GM12878 (cell line): ENCODE measurements around the gene TRIP6. TPM values are rescaled to one million over a fixed set of nuclear protein-coding genes. Genes with fewer than 3 reads are reported as not detected.

Experiments
- ATAC-seq: fragments of 200-7000 bp; cut with Tn5 transposase; 3 replicates; pipeline ENCODE4 v1.9.1; 2020; ENCODE audit warnings: mild to moderate bottlenecking, moderate library complexity
- BruUV-seq: library from RNA; stranded (reverse); fragments of 400-500 nt; replicated peaks from 2 replicates; lab custom pipeline; 2021; lab: Mats Ljungman, UMichigan
- CTCF ChIA-PET: fragments of 300-600 bp; sonication (Branson Sonifier 250); formaldehyde crosslinking; extraction: SDS; loops from one replicate; lab custom pipeline; 2021; ENCODE audit warnings: inconsistent platforms; lab: Yijun Ruan, JAX
- POLR2A ChIA-PET: fragments of 350-600 bp; formaldehyde crosslinking; extraction: SDS; loops from one replicate; lab custom pipeline; 2021; ENCODE audit warnings: inconsistent platforms; lab: Charles Lee
- RAD21 ChIA-PET: fragments of 300-600 bp; sonication (Branson Sonifier 250); formaldehyde crosslinking; loops from one replicate; lab custom pipeline; 2023; ENCODE audit warnings: antibody characterized with exemption; ENCODE audit not compliant: unreplicated experiment; lab: Charles Lee
- SMC1A ChIA-PET: fragments of 300-600 bp; sonication (Branson Sonifier 250); formaldehyde crosslinking; loops from one replicate; lab custom pipeline; 2023; ENCODE audit not compliant: unreplicated experiment, uncharacterized antibody; lab: Charles Lee
- DNase-seq: peaks from one replicate; pipeline ENCODE4 v3.0.0-alpha.2; 2011; ENCODE audit warnings: low read depth, low spot score
- FAIRE-seq: peaks from 3 replicates; lab custom pipeline; 2011; peaks lifted over from hg19 to GRCh38; lab: Jason Lieb, UNC
- H2AFZ ChIP-seq: 2 replicates; pipeline ENCODE4 v1.6.0; 2011; ENCODE audit warnings: low read depth, low read length, control low read depth; ENCODE audit not compliant: control insufficient read depth
- H3K27ac ChIP-seq: 2 replicates; pipeline ENCODE4 v1.5.1; 2011; ENCODE audit warnings: control low read depth; ENCODE audit not compliant: control insufficient read depth, insufficient read depth
- H3K27me3 ChIP-seq, 2 experiments: replicated peaks in 1 of 2; 2 replicates each; pipeline versions ENCODE4 v1.6.0 to v1.6.1; 2011; ENCODE audit warnings: low read length in 1 of 2; ENCODE audit not compliant: control insufficient read depth in 2 of 2, insufficient read depth in 2 of 2
- H3K36me3 ChIP-seq, 2 experiments: 2 replicates each; pipeline ENCODE4 v1.5.1; 2011; ENCODE audit warnings: low read length in 1 of 2; ENCODE audit not compliant: control insufficient read depth in 2 of 2, insufficient read depth in 2 of 2
- H3K4me1 ChIP-seq: 2 replicates; pipeline ENCODE4 v1.6.1; 2011; ENCODE audit warnings: mild to moderate bottlenecking, low read length, moderate library complexity, mixed read lengths; ENCODE audit not compliant: control insufficient read depth, insufficient read depth
- H3K4me2 ChIP-seq: 2 replicates; pipeline ENCODE4 v1.6.0; 2011; ENCODE audit warnings: control low read depth; ENCODE audit not compliant: control insufficient read depth, insufficient read depth
- H3K4me3 ChIP-seq: fragments of 200-600 bp; sonication (generic); 2 replicates; pipeline ENCODE4 v1.5.1; 2016
- H3K79me2 ChIP-seq: 2 replicates; pipeline ENCODE4 v1.6.0; 2011; ENCODE audit warnings: low read length; ENCODE audit not compliant: control insufficient read depth, insufficient read depth
- H3K9ac ChIP-seq: 2 replicates; pipeline ENCODE4 v1.8.0; 2011; ENCODE audit warnings: low read length, control low read depth, mixed read lengths; ENCODE audit not compliant: control insufficient read depth, insufficient read depth
- H3K9me3 ChIP-seq: replicated peaks from 3 replicates; pipeline ENCODE4 v1.5.1; 2011; ENCODE audit warnings: mild to moderate bottlenecking, low read length; ENCODE audit not compliant: control insufficient read depth, insufficient read depth
- H4K20me1 ChIP-seq: 2 replicates; pipeline ENCODE4 v1.6.0; 2011; ENCODE audit not compliant: control insufficient read depth, insufficient read depth
- BCL11A ChIP-seq: IDR thresholded peaks from 2 replicates; pipeline ENCODE4 v1.6.1; 2011; ENCODE audit warnings: low read depth, low read length
- CHD1 ChIP-seq: IDR thresholded peaks from 2 replicates; pipeline ENCODE4 v1.6.1; 2012; ENCODE audit warnings: low read depth, low read length, improper control_type of control experiment
- EGR1 ChIP-seq, 2 experiments: IDR thresholded peaks; 1 replicate in 1 of 2; 2 replicates in 1 of 2; pipeline ENCODE4 v1.6.1; 2011 to 2012; ENCODE audit warnings: low read depth in 2 of 2, low read length in 2 of 2, borderline replicate concordance in 1 of 2, mild to moderate bottlenecking in 1 of 2, moderate library complexity in 1 of 2
- FOS ChIP-seq: IDR thresholded peaks from 3 replicates; pipeline ENCODE4 v1.6.1; 2011; ENCODE audit warnings: borderline replicate concordance; ENCODE audit not compliant: insufficient read length; ENCODE audit errors: extremely low read depth
- NBN ChIP-seq: fragments of 450-650 bp; IDR thresholded peaks from 2 replicates; pipeline ENCODE4 v1.6.1; 2016
- PAX8 ChIP-seq: fragments of 450-650 bp; IDR thresholded peaks from 2 replicates; pipeline ENCODE4 v1.6.1; 2017; ENCODE audit warnings: mild to moderate bottlenecking, moderate library complexity
- SIN3A ChIP-seq: IDR thresholded peaks from 2 replicates; pipeline ENCODE4 v1.6.1; 2012; ENCODE audit warnings: low read depth, low read length, improper control_type of control experiment
- SREBF1 ChIP-seq: IDR thresholded peaks from 2 replicates; pipeline ENCODE4 v1.6.1; 2012; ENCODE audit warnings: mild to moderate bottlenecking, low read length
- SUPT20H ChIP-seq: IDR thresholded peaks from 2 replicates; pipeline ENCODE4 v1.6.1; 2011; ENCODE audit warnings: low read depth, mild to moderate bottlenecking, low read length, moderate library complexity, borderline replicate concordance; ENCODE audit not compliant: control insufficient read depth
- SUZ12 ChIP-seq: fragments of 200-600 bp; sonication (generic); IDR thresholded peaks from one replicate; pipeline ENCODE4 v1.6.1; 2018; ENCODE audit warnings: antibody characterized with exemption, mild to moderate bottlenecking; ENCODE audit not compliant: unreplicated experiment
- TCF7 ChIP-seq: IDR thresholded peaks from 2 replicates; pipeline ENCODE4 v1.6.1; 2014; ENCODE audit warnings: antibody characterized with exemption, borderline replicate concordance
- WGBS: methylation state at CpG from one replicate; pipeline ENCODE4 v1.1.6; 2016; ENCODE audit warnings: low lambda C conversion rate; ENCODE audit not compliant: insufficient replicate concordance, insufficient coverage; ENCODE audit errors: missing lambda C conversion rate; 5-methylcytosine and 5-hydroxymethylcytosine counted together
- in situ Hi-C: fragments of 300-500 bp; cut with MboI; formaldehyde crosslinking; loops from 9 replicates; pipeline ENCODE4 v1.14.3; 2018; ENCODE audit warnings: mixed read lengths
- intact Hi-C: fragments of 100-400 bp; cut with micrococcal nuclease; formaldehyde crosslinking; loops from one replicate; pipeline ENCODE4 v1.14.2; 2022; ENCODE audit not compliant: unreplicated experiment
- polyA plus RNA-seq, 11 experiments: library from polyadenylated mRNA; depleted of rRNA in 4 of 11; unstranded in 6 of 11; stranded (reverse) in 5 of 11; fragments of >200 nt; fragmentation: Nextera tagmentation in 4 of 11; fragmentation: Illumina TruSeq in 1 of 11; extraction: Ambion mirVana in 4 of 11; extraction: Trizol in 1 of 11; gene quantifications; 1 replicate in 1 of 11; 2 replicates in 10 of 11; pipeline versions ENCODE4 v1.2.1 to v1.2.3, GENCODE V29; 2011 to 2016; ENCODE audit warnings: inconsistent platforms in 2 of 11, missing spikeins in 2 of 11, low read depth in 1 of 11
- total RNA-seq, 4 experiments: library from RNA; depleted of rRNA in 3 of 4; stranded (reverse); fragments of >200 nt in 3 of 4; fragmentation: Illumina TruSeq in 1 of 4; extraction: Trizol in 1 of 4; gene quantifications; 2 replicates each; pipeline versions ENCODE4 v1.2.1 to v1.2.3, GENCODE V29; 2013 to 2021
- TF ChIP-seq, protein P1 (sequence below): fragments of 450-650 bp; IDR thresholded peaks from 2 replicates; pipeline ENCODE4 v1.6.1; 2017; ENCODE audit warnings: low read depth, mild to moderate bottlenecking, moderate library complexity
- TF ChIP-seq, protein P2 (sequence below): IDR thresholded peaks from 2 replicates; pipeline ENCODE4 v1.6.1; 2012; ENCODE audit warnings: mild to moderate bottlenecking, low read depth, low read length
- TF ChIP-seq, protein P3 (sequence below): IDR thresholded peaks from 2 replicates; pipeline ENCODE4 v1.6.1; 2012; ENCODE audit warnings: low read depth, low read length, improper control_type of control experiment

TRIP6 gene
- total and polyA plus RNA-seq, 10 of the 15 experiments (the other 5 are each of a cell fraction or from before 2014, with no cell fraction given): 2.5 to 47.4 (median 25.5) TPM

DNA sequence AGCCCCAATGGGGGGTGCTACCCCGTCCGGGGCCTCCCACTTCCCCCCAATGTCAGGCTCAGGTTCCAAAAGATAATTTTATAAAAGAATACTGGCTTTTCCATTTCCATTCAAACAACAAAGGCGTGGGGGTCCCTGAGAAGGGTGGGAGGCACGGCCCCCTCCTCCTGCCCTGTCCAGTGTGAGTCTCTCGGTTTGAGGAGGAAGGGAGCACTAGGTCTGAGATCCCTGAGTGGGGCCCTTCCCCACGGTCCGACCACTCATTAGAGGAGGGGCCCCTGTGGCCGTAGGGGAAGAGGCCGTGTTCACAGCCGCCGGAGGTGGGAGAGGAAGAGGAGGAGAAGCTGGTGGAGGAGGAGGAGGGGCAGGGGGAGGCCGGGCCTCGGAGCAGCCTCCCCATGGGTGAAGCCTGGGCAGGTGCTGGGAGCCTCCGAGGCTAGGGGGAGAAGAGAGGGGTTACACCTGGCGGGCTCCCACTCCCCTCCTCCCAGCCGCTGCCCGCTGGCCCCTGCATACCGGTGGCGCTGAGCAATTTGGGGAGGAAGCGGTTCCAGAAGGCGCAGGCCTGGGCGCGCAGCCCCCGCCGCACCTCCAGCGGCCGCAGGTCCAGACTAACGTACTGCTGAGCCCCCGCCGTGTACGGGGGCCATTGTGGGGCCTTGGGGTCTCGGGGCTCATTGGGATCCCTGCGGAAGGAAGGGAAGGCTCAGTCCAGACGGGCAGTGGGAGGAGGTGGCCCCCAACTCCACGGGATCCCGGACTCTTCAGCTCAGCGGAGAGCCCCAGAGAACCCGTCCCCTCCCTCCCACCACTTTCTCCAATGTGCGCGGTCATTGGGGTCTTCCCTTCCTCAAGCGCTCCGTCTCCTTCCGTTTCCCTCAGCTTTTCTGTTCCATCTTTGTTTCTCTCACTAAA, 23.7 kb downstream of the TRIP6 start:
- ChIA-PET POLR2A (interaction anchor here (0.5 to 6.7 kb wide), 8 partner anchors 13 to 412 kb away, joined by 3 to 131 read pairs (median 3); partner anchors contain the start of genes FIS1, MOSPD3, SRRT and TSC22D4), SMC1A (interaction anchor here (0.6 to 3.5 kb wide), 8 partner anchors 11 to 186 kb away, joined by 3 to 17 read pairs (median 4); partner anchors contain the start of genes POP7 and SLC12A9), RAD21 (interaction anchor here (0.6 to 2.1 kb wide), 7 partner anchors 15 to 253 kb away, joined by 3 to 21 read pairs (median 6); partner anchors contain the start of genes SLC12A9, SRRT and TRIP6), CTCF (interaction anchor here (0.6 to 2.5 kb wide), 10 partner anchors 13 to 247 kb away, joined by 3 to 9 read pairs (median 4); partner anchors contain the start of genes POP7 and SLC12A9)
- peak overlapping the region; percentile 91 for H3K4me3 ChIP-seq
- H3K79me2 ChIP-seq: peaks cover 18% of the 10 kb centered on the region
- H3K9ac ChIP-seq: peak overlapping the region; percentile 42
- ATAC-seq (peak; percentile 2), FAIRE-seq (no peak), DNase-seq (no peak)
- H3K9me3 ChIP-seq: no peaks in the 10 kb centered on the region
- peaks cover 0 to under 1% of the 10 kb centered on the region in 2 experiments; a peak in 3 of 4 replicates for H3K27me3 ChIP-seq
- intact Hi-C loops (loop anchor here (5.0 kb wide), 1 partner anchor 76 kb away; the partner anchor contains the start of gene MUC12), in situ Hi-C loops (loop anchor here (5.0 kb wide), 1 partner anchor 166 kb away; no protein-coding TSS in a partner anchor)
- no TSS peak for BruUV-seq
- peaks cover 12 to 22% of the 10 kb centered on the region in 2 experiments; a peak in 3 of 4 replicates for H3K36me3 ChIP-seq
- H2AFZ ChIP-seq: peak overlapping the region; percentile 88
- 29% methylated on average over 39 of the region's 43 CpGs for WGBS
- H3K4me1 ChIP-seq: peaks cover 30% of the 10 kb centered on the region
- H3K27ac ChIP-seq: no peak overlapping the region; the same call in 1 of the 2 replicates
- H3K4me2 ChIP-seq: peak overlapping the region; percentile 93
- no peaks in the 10 kb centered on the region for H4K20me1 ChIP-seq
- TF ChIP-seq, protein P1, sequence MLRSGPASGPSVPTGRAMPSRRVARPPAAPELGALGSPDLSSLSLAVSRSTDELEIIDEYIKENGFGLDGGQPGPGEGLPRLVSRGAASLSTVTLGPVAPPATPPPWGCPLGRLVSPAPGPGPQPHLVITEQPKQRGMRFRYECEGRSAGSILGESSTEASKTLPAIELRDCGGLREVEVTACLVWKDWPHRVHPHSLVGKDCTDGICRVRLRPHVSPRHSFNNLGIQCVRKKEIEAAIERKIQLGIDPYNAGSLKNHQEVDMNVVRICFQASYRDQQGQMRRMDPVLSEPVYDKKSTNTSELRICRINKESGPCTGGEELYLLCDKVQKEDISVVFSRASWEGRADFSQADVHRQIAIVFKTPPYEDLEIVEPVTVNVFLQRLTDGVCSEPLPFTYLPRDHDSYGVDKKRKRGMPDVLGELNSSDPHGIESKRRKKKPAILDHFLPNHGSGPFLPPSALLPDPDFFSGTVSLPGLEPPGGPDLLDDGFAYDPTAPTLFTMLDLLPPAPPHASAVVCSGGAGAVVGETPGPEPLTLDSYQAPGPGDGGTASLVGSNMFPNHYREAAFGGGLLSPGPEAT: no peak
- TF ChIP-seq SUPT20H (no peak), FOS (no peak), TCF7 (no peak), SIN3A (no peak), SUZ12 (no peak), CHD1 (no peak), PAX8 (no peak), SREBF1 (no peak), NBN (0 out of 2 replicates have a peak, but pooled peaks have one; percentile 3), BCL11A (no peak), EGR1 (IDR thresholded peaks at IDR 0.05; ENCODE audit: borderline replicate concordance in 1 of 2, low read depth in 2 of 2, low read length in 2 of 2) (no peak)
- TF ChIP-seq, protein P2, sequence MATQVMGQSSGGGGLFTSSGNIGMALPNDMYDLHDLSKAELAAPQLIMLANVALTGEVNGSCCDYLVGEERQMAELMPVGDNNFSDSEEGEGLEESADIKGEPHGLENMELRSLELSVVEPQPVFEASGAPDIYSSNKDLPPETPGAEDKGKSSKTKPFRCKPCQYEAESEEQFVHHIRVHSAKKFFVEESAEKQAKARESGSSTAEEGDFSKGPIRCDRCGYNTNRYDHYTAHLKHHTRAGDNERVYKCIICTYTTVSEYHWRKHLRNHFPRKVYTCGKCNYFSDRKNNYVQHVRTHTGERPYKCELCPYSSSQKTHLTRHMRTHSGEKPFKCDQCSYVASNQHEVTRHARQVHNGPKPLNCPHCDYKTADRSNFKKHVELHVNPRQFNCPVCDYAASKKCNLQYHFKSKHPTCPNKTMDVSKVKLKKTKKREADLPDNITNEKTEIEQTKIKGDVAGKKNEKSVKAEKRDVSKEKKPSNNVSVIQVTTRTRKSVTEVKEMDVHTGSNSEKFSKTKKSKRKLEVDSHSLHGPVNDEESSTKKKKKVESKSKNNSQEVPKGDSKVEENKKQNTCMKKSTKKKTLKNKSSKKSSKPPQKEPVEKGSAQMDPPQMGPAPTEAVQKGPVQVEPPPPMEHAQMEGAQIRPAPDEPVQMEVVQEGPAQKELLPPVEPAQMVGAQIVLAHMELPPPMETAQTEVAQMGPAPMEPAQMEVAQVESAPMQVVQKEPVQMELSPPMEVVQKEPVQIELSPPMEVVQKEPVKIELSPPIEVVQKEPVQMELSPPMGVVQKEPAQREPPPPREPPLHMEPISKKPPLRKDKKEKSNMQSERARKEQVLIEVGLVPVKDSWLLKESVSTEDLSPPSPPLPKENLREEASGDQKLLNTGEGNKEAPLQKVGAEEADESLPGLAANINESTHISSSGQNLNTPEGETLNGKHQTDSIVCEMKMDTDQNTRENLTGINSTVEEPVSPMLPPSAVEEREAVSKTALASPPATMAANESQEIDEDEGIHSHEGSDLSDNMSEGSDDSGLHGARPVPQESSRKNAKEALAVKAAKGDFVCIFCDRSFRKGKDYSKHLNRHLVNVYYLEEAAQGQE: no peak
- TF ChIP-seq, protein P3, sequence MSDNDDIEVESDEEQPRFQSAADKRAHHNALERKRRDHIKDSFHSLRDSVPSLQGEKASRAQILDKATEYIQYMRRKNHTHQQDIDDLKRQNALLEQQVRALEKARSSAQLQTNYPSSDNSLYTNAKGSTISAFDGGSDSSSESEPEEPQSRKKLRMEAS: 0 out of 2 replicates have a peak, but pooled peaks have one; percentile 4
